ENCODE data around the gene HLA-C. TPM values are rescaled to one million over a fixed set of nuclear protein-coding genes. Genes with fewer than 3 reads are reported as not detected.

The HLA-C gene
- total and polyA plus RNA-seq, 2 donors (not counting 3 experiments of a cell fraction or from before 2014, with no cell fraction given) = 109 to 287 TPM

DNA sequence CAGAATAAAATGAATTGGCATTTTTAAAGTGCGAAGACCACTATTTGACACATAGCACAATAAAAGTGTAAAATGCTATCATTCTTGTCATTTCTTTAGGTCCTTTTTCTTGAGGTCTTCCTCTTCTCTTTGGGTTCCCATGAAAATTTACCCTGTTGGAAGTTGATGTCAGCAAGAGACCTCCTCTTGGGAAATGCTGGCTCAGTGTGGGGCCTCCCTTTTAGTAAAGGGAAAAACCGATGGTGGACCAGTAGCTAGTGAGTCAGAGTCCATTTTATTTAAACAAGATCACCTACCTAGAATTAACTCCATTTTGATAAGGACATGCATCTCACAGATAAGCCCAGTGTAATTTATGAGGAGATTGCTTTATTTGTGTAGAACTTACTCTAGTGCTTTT, 37.7 kb upstream of the HLA-C start:
- Histone ChIP-seq H3K9me3 (replicated peaks; ENCODE audit: control insufficient read depth, insufficient read depth, low read length) (no peaks in the 10 kb centered on the region), H3K4me1 (ENCODE audit: control insufficient read depth, extremely low read depth, insufficient read depth, low read length) (no peaks in the 10 kb centered on the region), H4K20me1 (replicated peaks; ENCODE audit: control insufficient read depth, extremely low read depth, insufficient read depth, low read length) (no peaks in the 10 kb centered on the region), H3K9me1 (replicated peaks; ENCODE audit: control insufficient read depth, extremely low read depth, insufficient read depth, low read length) (no peaks in the 10 kb centered on the region), H2AFZ (ENCODE audit: low read depth, low read length) (no peak overlapping the region), H3K9ac (replicated peaks; ENCODE audit: extremely low read depth, insufficient read depth, low read length) (no peak overlapping the region), H3K36me3 (ENCODE audit: control insufficient read depth in 2 of 2, extremely low read depth in 1 of 2, insufficient read depth in 2 of 2, low read length in 2 of 2) (no peaks in the 10 kb centered on the region), H3K27me3 (ENCODE audit: control insufficient read depth in 2 of 2, insufficient read depth in 2 of 2, low read length in 2 of 2) (peaks cover 46 to 55% of the 10 kb centered on the region in 2 experiments), H3K79me2 (ENCODE audit: control insufficient read depth, insufficient read depth, low read length) (no peaks in the 10 kb centered on the region), H3K4me2 (ENCODE audit: insufficient read depth, low read length) (no peak overlapping the region), H3K4me3 (replicated peaks in 1 of 3; ENCODE audit: insufficient read depth in 1 of 3, low read depth in 1 of 3, low read length in 3 of 3) (no peak overlapping the region), H3K27ac (ENCODE audit: insufficient read depth, low read depth, low read length) (no peak overlapping the region)
- BruUV-seq (replicated peaks) = no TSS peak
- TF ChIP-seq FOS (IDR thresholded peaks at IDR 0.05; ENCODE audit: borderline replicate concordance, insufficient read depth, low read length) (no peak), EZH2 (IDR thresholded peaks at IDR 0.05; ENCODE audit: borderline replicate concordance, low read depth, low read length, severe bottlenecking) (no peak), GATA2 (IDR thresholded peaks at IDR 0.05; ENCODE audit: insufficient read depth, insufficient read length, low read depth, low read length) (no peak), JUN (IDR thresholded peaks at IDR 0.05; ENCODE audit: borderline replicate concordance, insufficient read depth, insufficient read length, low read depth) (no peak), POLR2AphosphoS5 (IDR thresholded peaks at IDR 0.05; ENCODE audit: insufficient read depth, low read depth, low read length) (no peak), MYC (IDR thresholded peaks at IDR 0.05; ENCODE audit: low read depth, low read length) (no peak)
- TF ChIP-seq, protein P1, sequence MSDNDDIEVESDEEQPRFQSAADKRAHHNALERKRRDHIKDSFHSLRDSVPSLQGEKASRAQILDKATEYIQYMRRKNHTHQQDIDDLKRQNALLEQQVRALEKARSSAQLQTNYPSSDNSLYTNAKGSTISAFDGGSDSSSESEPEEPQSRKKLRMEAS (IDR thresholded peaks at IDR 0.05; ENCODE audit: insufficient read depth, insufficient read length) = no peak
- TF ChIP-seq, protein P2, sequence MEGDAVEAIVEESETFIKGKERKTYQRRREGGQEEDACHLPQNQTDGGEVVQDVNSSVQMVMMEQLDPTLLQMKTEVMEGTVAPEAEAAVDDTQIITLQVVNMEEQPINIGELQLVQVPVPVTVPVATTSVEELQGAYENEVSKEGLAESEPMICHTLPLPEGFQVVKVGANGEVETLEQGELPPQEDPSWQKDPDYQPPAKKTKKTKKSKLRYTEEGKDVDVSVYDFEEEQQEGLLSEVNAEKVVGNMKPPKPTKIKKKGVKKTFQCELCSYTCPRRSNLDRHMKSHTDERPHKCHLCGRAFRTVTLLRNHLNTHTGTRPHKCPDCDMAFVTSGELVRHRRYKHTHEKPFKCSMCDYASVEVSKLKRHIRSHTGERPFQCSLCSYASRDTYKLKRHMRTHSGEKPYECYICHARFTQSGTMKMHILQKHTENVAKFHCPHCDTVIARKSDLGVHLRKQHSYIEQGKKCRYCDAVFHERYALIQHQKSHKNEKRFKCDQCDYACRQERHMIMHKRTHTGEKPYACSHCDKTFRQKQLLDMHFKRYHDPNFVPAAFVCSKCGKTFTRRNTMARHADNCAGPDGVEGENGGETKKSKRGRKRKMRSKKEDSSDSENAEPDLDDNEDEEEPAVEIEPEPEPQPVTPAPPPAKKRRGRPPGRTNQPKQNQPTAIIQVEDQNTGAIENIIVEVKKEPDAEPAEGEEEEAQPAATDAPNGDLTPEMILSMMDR (IDR thresholded peaks at IDR 0.05; ENCODE audit: extremely low read depth in 1 of 2, insufficient read depth in 1 of 2, low read depth in 1 of 2, low read length in 2 of 2) = no peak
- dilution Hi-C loops (cut with MboI; ENCODE audit: extremely low pct_ligation_motif_present, low sequenced_read_pairs) = no loop called here
- no peak for DNase-seq (ENCODE audit: low read depth, low spot score)
- POLR2A ChIA-PET = no interaction called here
- FAIRE-seq = no peak
- CTCF ChIA-PET = interaction anchor here (1.4 to 3.2 kb wide), 2 partner anchors 12 to 57 kb away, joined by 5 to 11 read pairs; no protein-coding TSS in a partner anchor
- intact Hi-C loops (cut with micrococcal nuclease) = no loop called here

Measured in endothelial cell of umbilical vein (primary cell).